ENCODE results near the gene TTYH2. TPM values are rescaled to one million over a fixed set of nuclear protein-coding genes. Genes with fewer than 3 reads are reported as not detected.
"Not testable (repeated sequence)": the region's sequence is repeated elsewhere in the genome, so short reads cannot be mapped to it uniquely, and the experiment has no call there.

The TTYH2 gene
- total RNA-seq, 1 donor from 2014 or later = 0.69 TPM

GRCh38 chr17:74253036-74253435 lies 39.7 kb downstream of the TTYH2 start:
- H3K4me1 Mint-ChIP-seq (ENCODE audit: low read depth) = no peaks in the 10 kb centered on the region
- no peak overlapping the region for H3K4me3 Mint-ChIP-seq (ENCODE audit: low read depth)
- no peaks in the 10 kb centered on the region for H3K9me3 Mint-ChIP-seq (ENCODE audit: low read depth)
- H3K36me3 Mint-ChIP-seq (ENCODE audit: insufficient read depth) = no peaks in the 10 kb centered on the region
- DNase-seq (ENCODE audit: low spot score, unreplicated experiment) = no peak
- no peak overlapping the region for H3K27ac Mint-ChIP-seq
- H3K27me3 Mint-ChIP-seq = peaks cover 18% of the 10 kb centered on the region
- no peak for TF ChIP-seq CTCF (IDR thresholded peaks at IDR 0.05; ENCODE audit: unreplicated experiment)

- H3K27me3 Mint-ChIP-seq = peaks cover 40% of the 10 kb centered on the region
- no peaks in the 10 kb centered on the region for H3K4me1 Mint-ChIP-seq (ENCODE audit: low read depth)
- H3K9me3 Mint-ChIP-seq (ENCODE audit: low read depth) = no peaks in the 10 kb centered on the region
- no peak overlapping the region for H3K27ac Mint-ChIP-seq
- DNase-seq (ENCODE audit: low spot score, unreplicated experiment) = no peak
- no peak for TF ChIP-seq CTCF (IDR thresholded peaks at IDR 0.05; ENCODE audit: unreplicated experiment)
- H3K36me3 Mint-ChIP-seq (ENCODE audit: insufficient read depth) = no peaks in the 10 kb centered on the region
- H3K4me3 Mint-ChIP-seq (ENCODE audit: low read depth) = no peak overlapping the region
Measured at GRCh38 chr17:74257311-74257710, 43.9 kb downstream of the TTYH2 start.

GRCh38 chr17:74259667-74260524 lies 46.5 kb downstream of the TTYH2 start:
- no peaks in the 10 kb centered on the region for H3K4me1 Mint-ChIP-seq (ENCODE audit: low read depth)
- no peak overlapping the region for H3K4me3 Mint-ChIP-seq (ENCODE audit: low read depth)
- no peaks in the 10 kb centered on the region for H3K9me3 Mint-ChIP-seq (ENCODE audit: low read depth)
- peaks cover 45% of the 10 kb centered on the region for H3K27me3 Mint-ChIP-seq
- no peak overlapping the region for H3K27ac Mint-ChIP-seq
- DNase-seq (ENCODE audit: low spot score, unreplicated experiment) = no peak
- H3K36me3 Mint-ChIP-seq (ENCODE audit: insufficient read depth) = no peaks in the 10 kb centered on the region
- no peak for TF ChIP-seq CTCF (IDR thresholded peaks at IDR 0.05; ENCODE audit: unreplicated experiment)

- TF ChIP-seq CTCF (IDR thresholded peaks at IDR 0.05; ENCODE audit: unreplicated experiment) = no peak
- DNase-seq (ENCODE audit: low spot score, unreplicated experiment) = no peak
Measured at GRCh38 chr17:74260525-74260850, 47.1 kb downstream of the TTYH2 start.

GRCh38 chr17:74262601-74263000 lies 49.2 kb downstream of the TTYH2 start:
- no peak overlapping the region for H3K4me3 Mint-ChIP-seq (ENCODE audit: low read depth)
- H3K27me3 Mint-ChIP-seq = peaks cover 36% of the 10 kb centered on the region
- DNase-seq (ENCODE audit: low spot score, unreplicated experiment) = no peak
- TF ChIP-seq CTCF (IDR thresholded peaks at IDR 0.05; ENCODE audit: unreplicated experiment) = no peak
- H3K27ac Mint-ChIP-seq = no peak overlapping the region
- no peaks in the 10 kb centered on the region for H3K4me1 Mint-ChIP-seq (ENCODE audit: low read depth)
- no peaks in the 10 kb centered on the region for H3K9me3 Mint-ChIP-seq (ENCODE audit: low read depth)
- H3K36me3 Mint-ChIP-seq (ENCODE audit: insufficient read depth) = no peaks in the 10 kb centered on the region

More at GRCh38 chr17:74260525-74260850, 47.1 kb downstream of the TTYH2 start:
- H3K4me1 Mint-ChIP-seq (ENCODE audit: low read depth) = no peaks in the 10 kb centered on the region
- H3K27ac Mint-ChIP-seq = no peak overlapping the region
- peaks cover 45% of the 10 kb centered on the region for H3K27me3 Mint-ChIP-seq
- H3K9me3 Mint-ChIP-seq (ENCODE audit: low read depth) = no peaks in the 10 kb centered on the region
- H3K4me3 Mint-ChIP-seq (ENCODE audit: low read depth) = no peak overlapping the region
- no peaks in the 10 kb centered on the region for H3K36me3 Mint-ChIP-seq (ENCODE audit: insufficient read depth)

- DNase-seq (ENCODE audit: low spot score, unreplicated experiment); H3K27ac Mint-ChIP-seq; H3K9me3 Mint-ChIP-seq (ENCODE audit: low read depth); H3K4me3 Mint-ChIP-seq (ENCODE audit: low read depth); H3K36me3 Mint-ChIP-seq (ENCODE audit: insufficient read depth); H3K4me1 Mint-ChIP-seq (ENCODE audit: low read depth): not testable (repeated sequence)
- H3K27me3 Mint-ChIP-seq = peaks cover 12% of the 10 kb centered on the region
Measured at GRCh38 chr17:74267054-74267453, 53.7 kb downstream of the TTYH2 start.
